MV-4-11 (cell line): ENCODE results near the gene OPHN1.
"Not testable (repeated sequence)": the region's sequence is repeated elsewhere in the genome, so short reads cannot be mapped to it uniquely, and the experiment has no call there.

Experiments used
- DNase-seq: peaks from one replicate; lab custom pipeline; 2025; lab: John Stamatoyannopoulos, UW

OPHN1 gene

GRCh38 chrX:68163441-68163840 lies 269.9 kb downstream of the OPHN1 start:
- DNase-seq = peak; percentile 63

- DNase-seq = peak; percentile 74
Measured at GRCh38 chrX:68147848-68148247, 285.4 kb downstream of the OPHN1 start.

- DNase-seq = peak; percentile 40
Measured at GRCh38 chrX:68146054-68146453, 287.2 kb downstream of the OPHN1 start.

GRCh38 chrX:68139791-68140190 lies 293.5 kb downstream of the OPHN1 start:
- DNase-seq = no peak

- DNase-seq = no peak
Measured at GRCh38 chrX:68133181-68133580, 300.1 kb downstream of the OPHN1 start.

- DNase-seq = no peak
Measured at GRCh38 chrX:68132749-68133148, 300.5 kb downstream of the OPHN1 start.

GRCh38 chrX:68121835-68122234 lies 311.5 kb downstream of the OPHN1 start:
- DNase-seq = no peak

GRCh38 chrX:68121371-68121770 lies 311.9 kb downstream of the OPHN1 start:
- no peak for DNase-seq

- no peak for DNase-seq
Measured at GRCh38 chrX:68115371-68115770, 317.9 kb downstream of the OPHN1 start.

- peak; percentile 82 for DNase-seq
Measured at GRCh38 chrX:68114573-68115129, 318.6 kb downstream of the OPHN1 start.

- DNase-seq = no peak
Measured at GRCh38 chrX:68113837-68114572, 319.3 kb downstream of the OPHN1 start.

GRCh38 chrX:68112321-68112720 lies 321.0 kb downstream of the OPHN1 start:
- no peak for DNase-seq

GRCh38 chrX:68109162-68109561 lies 324.1 kb downstream of the OPHN1 start:
- no peak for DNase-seq

GRCh38 chrX:68098431-68098830 lies 334.9 kb downstream of the OPHN1 start:
- no peak for DNase-seq

- no peak for DNase-seq
Measured at GRCh38 chrX:68090266-68090665, 343.0 kb downstream of the OPHN1 start.

GRCh38 chrX:68087526-68087925 lies 345.8 kb downstream of the OPHN1 start:
- DNase-seq = no peak

GRCh38 chrX:68086709-68087108 lies 346.6 kb downstream of the OPHN1 start:
- no peak for DNase-seq

- DNase-seq = peak; percentile 75
Measured at GRCh38 chrX:68084765-68085164, 348.5 kb downstream of the OPHN1 start.

GRCh38 chrX:68083510-68083909 lies 349.8 kb downstream of the OPHN1 start:
- no peak for DNase-seq

- DNase-seq = no peak
Measured at GRCh38 chrX:68079961-68080360, 353.3 kb downstream of the OPHN1 start.

- not testable (repeated sequence) for DNase-seq
Measured at GRCh38 chrX:68078801-68079200, 354.5 kb downstream of the OPHN1 start.

- DNase-seq = no peak
Measured at GRCh38 chrX:68077378-68077777, 355.9 kb downstream of the OPHN1 start.

GRCh38 chrX:68072041-68072440 lies 361.3 kb downstream of the OPHN1 start:
- DNase-seq = no peak

GRCh38 chrX:68070119-68070518 lies 363.2 kb downstream of the OPHN1 start:
- DNase-seq = not testable (repeated sequence)
